Astrocyte of the cerebellum (primary cell): ENCODE measurements around the gene PLXNA1.

Source experiments
- DNase-seq: peaks from one replicate; pipeline ENCODE4 v3.0.0-alpha.2; 2011; ENCODE audit warnings: low read depth
- H3K4me3 ChIP-seq: 2 replicates; pipeline ENCODE4 v1.5.1; 2011; ENCODE audit warnings: mild to moderate bottlenecking, low read depth, low read length, moderate library complexity
- CTCF ChIP-seq: IDR thresholded peaks from 2 replicates; pipeline ENCODE4 v1.5.1; 2012; ENCODE audit warnings: low read length, low read depth, moderate library complexity, mild to moderate bottlenecking; ENCODE audit errors: missing control alignments
- in situ Hi-C: cut with HindIII; loops from 2 replicates; pipeline ENCODE4 v1.10.0; 2017; ENCODE audit warnings: low sequenced_read_pairs

PLXNA1 gene

GRCh38 chr3:126989316-126990023, 6.6 kb downstream of the PLXNA1 start:
- DNase-seq: no peak
- TF ChIP-seq CTCF: no peak
- no peak overlapping the region for H3K4me3 ChIP-seq
- in situ Hi-C loops: no loop called here

DNA sequence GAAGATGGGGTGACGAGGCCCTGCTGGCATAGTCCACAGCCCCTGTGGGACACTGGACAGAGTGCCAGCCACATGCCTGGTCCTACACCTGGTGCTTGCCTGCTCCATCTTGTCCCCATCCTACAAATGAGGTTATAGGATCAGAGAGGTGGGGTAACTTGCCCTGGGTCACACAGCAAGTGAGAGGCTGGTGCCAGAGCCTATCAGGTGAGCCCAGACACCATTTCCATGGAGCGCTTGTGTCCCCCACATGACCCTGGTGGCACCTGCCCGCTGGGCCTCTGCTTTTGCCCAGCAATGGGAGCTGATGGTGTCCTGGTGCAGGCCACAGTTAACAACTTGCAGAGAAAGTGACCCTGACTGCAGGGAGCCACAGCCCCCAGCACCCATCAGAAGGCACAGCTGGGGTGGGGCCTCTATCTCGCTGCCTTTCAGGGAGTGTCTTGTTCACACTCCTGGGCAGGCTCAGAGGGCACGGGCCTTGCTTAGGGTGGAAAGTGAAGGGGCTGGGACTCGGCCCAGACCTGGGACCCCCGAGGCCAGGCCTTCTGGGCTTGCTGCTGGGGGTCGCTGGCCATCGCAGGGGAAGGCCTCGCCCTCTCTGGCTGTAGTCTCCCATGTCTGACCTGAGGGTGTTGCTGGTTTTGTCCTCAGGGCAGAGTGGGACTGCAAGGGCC, 7.2 kb downstream of the PLXNA1 start:
- H3K4me3 ChIP-seq: no peak overlapping the region
- no peak for TF ChIP-seq CTCF
- in situ Hi-C loops: no loop called here
- DNase-seq: no peak

GRCh38 chr3:126990890-126991289, 8.0 kb downstream of the PLXNA1 start:
- TF ChIP-seq CTCF: no peak
- DNase-seq: no peak
- no peak overlapping the region for H3K4me3 ChIP-seq
- in situ Hi-C loops: no loop called here

DNA sequence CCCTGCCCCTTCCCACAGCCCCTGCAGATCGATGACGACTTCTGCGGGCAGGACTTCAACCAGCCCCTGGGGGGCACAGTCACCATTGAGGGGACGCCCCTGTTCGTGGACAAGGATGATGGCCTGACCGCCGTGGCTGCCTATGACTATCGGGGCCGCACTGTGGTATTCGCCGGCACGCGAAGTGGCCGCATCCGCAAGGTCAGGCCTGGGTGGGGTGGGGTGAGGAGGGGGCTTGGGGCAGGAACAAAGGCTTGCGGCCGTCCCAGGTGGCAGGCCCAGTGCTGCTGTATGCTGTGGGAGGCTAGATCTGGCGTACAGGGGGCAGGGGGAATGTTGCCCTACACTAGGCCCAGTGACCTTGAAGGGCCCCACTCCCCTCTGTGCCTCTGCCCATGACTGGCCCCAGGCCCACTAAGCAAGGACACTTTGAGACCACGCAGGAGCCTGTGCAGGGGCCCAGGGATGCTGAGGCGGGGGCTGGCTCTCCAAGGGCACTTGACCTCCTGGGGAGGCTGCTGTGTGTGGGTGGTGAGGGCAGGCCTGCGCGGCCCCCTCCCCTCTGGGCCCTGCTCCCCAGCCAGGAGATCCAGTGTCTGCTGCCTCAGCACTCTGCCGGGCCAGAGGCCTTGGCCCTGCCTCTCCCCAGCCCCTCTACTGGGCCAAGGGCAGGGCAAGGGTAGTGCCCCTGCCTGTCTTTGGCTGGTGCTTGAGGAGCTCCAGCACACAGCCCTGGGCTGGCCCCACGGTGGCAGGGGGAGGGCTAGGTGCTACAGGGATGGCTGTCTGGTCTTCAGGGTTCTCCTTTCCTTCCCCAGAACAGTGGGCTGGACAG, 8.7 kb downstream of the PLXNA1 start:
- no peak for TF ChIP-seq CTCF
- H3K4me3 ChIP-seq: no peak overlapping the region
- in situ Hi-C loops: no loop called here
- no peak for DNase-seq

GRCh38 chr3:126992216-126992615, 9.3 kb downstream of the PLXNA1 start:
- in situ Hi-C loops: no loop called here
- no peak for DNase-seq
- no peak overlapping the region for H3K4me3 ChIP-seq
- TF ChIP-seq CTCF: no peak

GRCh38 chr3:126992776-126993175, 9.9 kb downstream of the PLXNA1 start:
- in situ Hi-C loops: no loop called here
- H3K4me3 ChIP-seq: no peak overlapping the region

More at GRCh38 chr3:126992776-126993175, 9.9 kb downstream of the PLXNA1 start:
- DNase-seq: no peak
- no peak for TF ChIP-seq CTCF
